ENCODE data around the gene THRB.

- TF ChIP-seq, protein P1, sequence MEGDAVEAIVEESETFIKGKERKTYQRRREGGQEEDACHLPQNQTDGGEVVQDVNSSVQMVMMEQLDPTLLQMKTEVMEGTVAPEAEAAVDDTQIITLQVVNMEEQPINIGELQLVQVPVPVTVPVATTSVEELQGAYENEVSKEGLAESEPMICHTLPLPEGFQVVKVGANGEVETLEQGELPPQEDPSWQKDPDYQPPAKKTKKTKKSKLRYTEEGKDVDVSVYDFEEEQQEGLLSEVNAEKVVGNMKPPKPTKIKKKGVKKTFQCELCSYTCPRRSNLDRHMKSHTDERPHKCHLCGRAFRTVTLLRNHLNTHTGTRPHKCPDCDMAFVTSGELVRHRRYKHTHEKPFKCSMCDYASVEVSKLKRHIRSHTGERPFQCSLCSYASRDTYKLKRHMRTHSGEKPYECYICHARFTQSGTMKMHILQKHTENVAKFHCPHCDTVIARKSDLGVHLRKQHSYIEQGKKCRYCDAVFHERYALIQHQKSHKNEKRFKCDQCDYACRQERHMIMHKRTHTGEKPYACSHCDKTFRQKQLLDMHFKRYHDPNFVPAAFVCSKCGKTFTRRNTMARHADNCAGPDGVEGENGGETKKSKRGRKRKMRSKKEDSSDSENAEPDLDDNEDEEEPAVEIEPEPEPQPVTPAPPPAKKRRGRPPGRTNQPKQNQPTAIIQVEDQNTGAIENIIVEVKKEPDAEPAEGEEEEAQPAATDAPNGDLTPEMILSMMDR (conservative IDR thresholded peaks at IDR 0.05), result no peak
- no peak for TF ChIP-seq EZH2 (IDR thresholded peaks at IDR 0.05; ENCODE audit: low read depth)
Observed at GRCh38 chr3:24273491-24273890, 221.2 kb downstream of the THRB start.
